GM12891 (cell line): Measurements from ENCODE around the gene TMED3.

Experiments used
- PAX5 ChIP-seq: IDR thresholded peaks from 2 replicates; pipeline ENCODE4 v1.6.1; 2011; ENCODE audit warnings: low read length, moderate library complexity, mild to moderate bottlenecking; ENCODE audit not compliant: insufficient read depth, severe bottlenecking
- POLR2A ChIP-seq: IDR thresholded peaks from 2 replicates; pipeline ENCODE4 v1.6.1; 2011; ENCODE audit warnings: low read depth, low read length, control low read depth
- POLR2AphosphoS5 ChIP-seq: IDR thresholded peaks from 2 replicates; pipeline ENCODE4 v1.6.1; 2011; ENCODE audit warnings: low read depth, low read length, control low read depth
- TAF1 ChIP-seq: IDR thresholded peaks from 2 replicates; pipeline ENCODE4 v1.6.1; 2011; ENCODE audit warnings: low read depth, low read length, control low read depth

- no peak for TF ChIP-seq POLR2A
- no peak for TF ChIP-seq TAF1
- no peak for TF ChIP-seq PAX5
- no peak for TF ChIP-seq POLR2AphosphoS5
Observed at GRCh38 chr15:79322945-79323344, 12.0 kb downstream of the TMED3 start.
